ENCODE measurements around the gene DGCR2.
"Not testable (repeated sequence)": the region's sequence is repeated elsewhere in the genome, so short reads cannot be mapped to it uniquely, and the experiment has no call there.

Gene DGCR2

DNA sequence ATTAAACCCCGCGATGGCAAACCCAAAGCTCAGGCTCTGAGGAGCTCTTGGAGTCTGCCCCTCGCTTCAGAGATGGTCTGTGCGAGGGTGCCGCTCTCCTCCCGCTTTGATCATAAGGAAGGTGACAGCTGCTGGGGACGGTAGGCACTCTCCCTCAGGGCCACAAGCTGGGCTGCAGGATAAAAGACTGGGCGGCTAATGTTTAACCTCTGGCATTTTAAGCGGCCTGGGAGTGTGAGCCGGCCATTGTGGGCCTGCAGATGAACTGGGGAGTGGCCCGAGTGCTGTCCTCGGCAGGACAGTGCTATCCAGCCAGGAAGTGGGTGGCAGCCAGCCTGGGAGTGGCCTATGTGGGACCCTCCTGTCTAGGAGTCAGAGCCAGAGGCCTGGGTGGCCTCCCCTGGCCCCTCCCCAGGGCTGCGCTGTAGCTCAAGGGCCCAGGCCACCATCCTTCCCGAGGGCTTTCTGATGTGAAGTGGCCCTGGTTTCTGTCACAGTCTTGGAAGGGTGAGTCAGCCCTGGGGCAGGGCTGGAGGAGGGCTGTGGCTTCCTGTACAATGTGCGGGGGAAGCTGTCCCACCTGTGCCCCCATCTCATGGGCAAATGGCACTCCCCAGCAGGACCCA, 127.4 kb downstream of the DGCR2 start:
- no peak for DNase-seq

DNA sequence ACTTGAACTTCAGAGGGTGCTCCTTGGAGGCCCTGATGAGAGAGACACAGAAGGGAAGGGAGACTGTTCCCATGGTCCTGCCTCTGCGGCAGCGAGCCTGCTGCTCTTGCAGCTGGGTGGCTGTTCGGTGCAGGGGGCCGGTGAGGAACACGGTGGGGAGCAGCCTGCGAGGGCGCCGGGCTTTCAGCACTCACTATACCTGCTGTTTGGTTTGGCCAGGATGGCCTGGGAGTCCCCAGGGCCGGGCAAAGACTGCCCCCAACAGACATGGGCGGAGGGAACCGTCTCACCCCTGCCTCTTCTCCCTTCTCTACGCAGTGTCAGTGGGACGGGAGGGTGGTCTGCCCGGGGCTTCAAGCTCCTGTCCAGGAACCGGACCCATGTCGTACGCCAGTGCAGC, 128.2 kb downstream of the DGCR2 start:
- no peak for DNase-seq

DNA sequence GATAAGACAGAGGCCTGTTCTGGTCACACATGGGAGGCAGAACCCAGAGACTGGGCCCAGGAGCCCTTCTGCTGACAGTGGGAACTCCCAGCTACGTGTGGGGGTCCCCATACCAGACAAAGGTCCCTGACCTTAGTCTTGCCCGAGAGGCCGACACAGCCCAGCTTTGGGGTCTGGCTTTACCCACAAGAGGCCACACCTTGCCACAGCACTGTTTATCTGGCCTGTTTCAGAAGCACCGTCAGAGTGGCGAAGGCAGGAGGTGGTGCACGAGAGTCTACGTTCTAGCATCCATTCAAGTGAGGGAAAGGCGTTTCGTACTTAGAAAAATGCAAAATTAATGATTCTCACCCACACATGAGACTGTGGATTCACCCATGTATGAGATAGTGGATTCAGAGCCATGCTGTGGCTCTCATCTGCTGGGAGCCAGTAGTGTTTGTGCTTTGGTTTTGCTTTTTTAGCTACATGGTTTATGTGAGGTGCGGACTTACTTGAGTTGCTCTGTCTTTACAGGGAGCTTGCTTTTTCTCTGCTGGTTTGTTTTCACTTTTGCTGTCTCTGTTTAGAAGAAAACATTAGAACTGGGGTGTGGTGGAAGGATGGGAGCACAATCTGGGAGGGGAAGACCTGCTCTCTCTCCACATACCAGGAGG, 129.5 kb downstream of the DGCR2 start:
- DNase-seq: no peak

DNA sequence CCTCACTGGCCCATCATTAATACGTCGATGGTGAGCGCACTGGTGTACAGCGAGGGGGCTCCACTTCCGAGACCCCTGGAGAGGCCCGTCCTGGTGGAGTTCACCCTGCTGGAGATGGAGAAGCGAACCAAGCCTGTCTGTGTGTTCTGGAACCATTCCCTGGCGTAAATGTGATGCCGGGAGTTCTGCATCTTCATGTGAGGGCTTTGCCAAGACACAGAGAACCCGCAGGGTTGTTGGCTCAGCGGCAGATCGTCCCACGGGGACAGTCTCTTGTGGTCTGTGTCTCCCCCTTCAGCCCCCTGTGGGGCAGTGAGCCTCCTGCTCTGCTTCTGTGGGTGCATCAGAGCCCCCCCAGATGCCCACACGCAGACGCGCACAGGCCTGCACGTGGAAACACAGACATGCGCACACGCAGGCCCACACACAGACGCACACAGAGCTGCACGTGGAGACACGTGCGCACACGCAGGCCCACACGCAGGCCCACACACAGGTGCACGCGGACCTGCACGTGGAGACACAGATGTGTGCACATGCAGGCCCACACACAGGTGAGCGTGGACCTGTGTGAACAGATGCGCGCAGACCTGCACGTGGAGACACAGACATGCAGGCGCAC, 130.3 kb downstream of the DGCR2 start:
- no peak for DNase-seq

DNA sequence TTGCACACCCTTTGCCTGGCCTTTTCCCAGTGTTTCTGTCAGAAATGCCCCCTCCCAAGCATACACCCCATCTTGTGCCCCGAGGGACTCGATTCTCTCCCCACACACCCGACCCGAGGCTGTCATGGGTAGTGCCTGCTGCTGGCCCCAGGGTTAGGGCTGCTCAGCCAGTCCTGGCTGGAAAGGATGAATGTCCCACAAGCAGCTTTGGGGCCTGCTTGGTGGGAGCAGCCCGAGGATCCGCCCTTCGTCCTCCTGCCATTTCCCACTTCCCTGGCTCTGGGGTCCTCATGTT, 131.1 kb downstream of the DGCR2 start:
- DNase-seq: no peak

DNA sequence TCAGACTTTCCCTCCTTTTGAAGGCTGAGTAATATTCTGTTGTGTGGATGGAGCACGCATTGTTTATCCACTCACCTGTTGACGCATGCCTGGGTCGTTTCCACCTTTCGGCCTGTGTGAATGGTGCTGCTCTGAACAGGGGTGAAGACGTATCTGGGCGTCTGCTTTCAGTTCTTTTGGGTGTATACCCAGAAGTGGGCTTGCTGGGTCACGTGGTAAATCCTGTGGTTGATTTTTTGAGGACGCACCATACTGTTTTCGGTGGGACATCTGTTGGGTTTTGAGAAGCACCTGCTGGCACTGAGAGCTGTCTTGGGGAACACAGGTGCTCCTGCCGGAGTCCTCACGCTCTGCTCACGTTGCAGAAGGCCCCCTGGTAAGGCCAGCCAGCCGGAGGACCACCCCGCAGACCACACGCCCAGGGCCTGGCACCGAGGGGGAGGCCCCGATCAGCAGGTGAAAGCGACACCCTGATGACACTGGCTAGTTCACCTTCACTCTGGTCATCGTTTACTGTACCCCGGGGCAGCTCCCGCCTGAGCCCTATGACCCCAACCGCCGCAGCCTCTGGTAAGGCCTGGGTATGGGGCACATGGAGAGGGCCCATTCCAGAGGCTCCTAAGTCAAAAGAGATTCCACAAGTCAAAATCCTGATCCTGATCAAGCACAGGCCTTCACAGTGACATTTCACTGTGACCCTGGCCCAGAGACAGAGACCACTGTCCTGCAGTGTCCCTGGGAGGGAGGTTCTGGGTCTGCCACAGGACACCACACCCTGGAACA, 131.7 kb downstream of the DGCR2 start:
- DNase-seq: no peak

DNA sequence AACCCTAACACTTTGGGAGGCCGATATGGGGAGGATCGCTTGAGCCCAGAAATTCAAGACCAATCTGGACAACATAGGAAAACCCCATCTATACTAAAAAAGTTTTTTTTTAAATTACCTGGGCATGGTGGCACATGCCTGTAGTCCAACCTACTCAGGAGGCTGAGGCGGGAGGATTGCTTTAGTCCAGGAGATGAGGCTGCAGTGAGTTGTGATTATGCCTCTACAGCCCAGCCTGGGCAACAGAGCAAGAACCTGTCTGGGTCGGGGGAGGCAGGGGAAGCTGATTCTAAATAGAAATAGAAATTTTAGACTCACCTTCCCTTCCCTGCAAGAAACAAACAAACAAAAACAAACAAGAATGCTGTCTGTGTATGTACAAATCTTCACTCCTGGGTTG, 133.3 kb downstream of the DGCR2 start:
- DNase-seq: no peak

DNA sequence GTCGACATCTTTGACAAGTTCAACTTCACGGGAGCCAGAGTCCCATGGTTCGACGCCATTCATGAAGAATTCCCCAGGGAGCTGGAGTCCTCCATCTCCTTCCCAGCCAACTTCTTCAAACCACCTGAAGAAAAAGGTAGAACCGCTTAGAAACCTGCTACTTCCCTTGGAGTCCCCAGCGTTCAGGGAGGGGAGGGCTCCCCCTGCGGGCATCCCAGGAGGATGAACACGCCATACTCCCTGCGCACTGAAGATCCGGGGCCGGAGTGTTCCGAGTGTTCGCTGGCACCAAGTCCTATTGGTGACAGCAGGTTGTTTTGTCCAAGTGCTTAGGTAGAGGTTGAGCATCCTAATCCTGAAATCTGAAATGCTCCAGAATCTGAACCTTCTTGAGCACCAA, 134.4 kb downstream of the DGCR2 start:
- DNase-seq: peak; percentile 18

DNA sequence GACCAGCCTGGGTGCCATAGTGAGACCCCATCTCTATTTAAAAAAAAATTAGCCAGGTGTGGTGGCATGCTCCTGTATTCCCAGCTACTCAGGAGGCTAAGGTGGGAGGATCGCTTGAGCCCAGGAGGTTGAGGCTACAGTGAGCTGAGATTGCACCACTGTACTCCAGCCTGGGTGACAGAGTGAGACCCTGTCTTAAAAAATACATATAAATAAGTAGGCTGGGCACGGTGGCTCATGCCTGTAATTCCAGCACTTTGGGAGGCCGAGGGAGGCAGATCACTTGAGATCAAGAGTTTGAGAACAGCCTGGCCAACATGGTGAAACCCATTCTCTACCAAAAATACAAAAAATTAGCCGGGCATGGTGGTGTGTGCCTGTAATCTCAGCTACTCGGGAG, 135.1 kb downstream of the DGCR2 start:
- not testable (repeated sequence) for DNase-seq

All from NCI-H524 treated with DMSO at 0.1 percent for 48 hours (cell line).